ENCODE measurements around the gene ZC3H14. TPM values are rescaled to one million over a fixed set of nuclear protein-coding genes. Genes with fewer than 3 reads are reported as not detected.

ZC3H14 gene
- total and polyA plus RNA-seq, 7 donors = 28.5 to 45.0 (median 37.1) TPM

DNA sequence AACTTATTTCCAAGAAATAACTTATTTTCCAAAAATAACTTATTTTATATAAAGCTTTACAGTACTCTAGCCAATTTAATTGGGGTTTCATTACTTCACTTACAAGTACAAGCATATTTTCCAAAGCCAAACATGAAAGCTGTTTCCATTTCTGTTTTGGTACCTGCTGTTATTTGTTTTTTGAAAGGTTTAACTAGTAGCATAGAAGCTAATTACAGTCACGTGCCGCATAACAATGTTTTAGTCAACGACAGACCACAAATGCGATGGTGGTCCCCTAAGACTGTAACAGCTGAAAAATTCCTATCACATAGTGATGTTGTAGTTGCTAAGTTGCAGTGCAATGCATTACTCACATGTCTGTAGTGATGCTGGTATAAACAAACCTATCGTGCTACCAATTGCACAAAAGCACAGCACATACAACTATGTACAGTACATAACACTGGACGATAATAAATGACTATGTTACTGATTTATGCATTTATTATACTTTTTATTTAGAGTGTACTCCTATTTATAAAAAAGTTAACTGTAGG lies 29.7 kb upstream of the ZC3H14 start:
- H3K4me1 ChIP-seq = peaks cover 15% of the 10 kb centered on the region
- H3K27me3 ChIP-seq (ENCODE audit: insufficient read depth in 3 of 3, low read length in 2 of 3) = no peaks in the 10 kb centered on the region
- H3K4me3 ChIP-seq = no peak overlapping the region
- H3K36me3 ChIP-seq (ENCODE audit: insufficient read depth in 1 of 2, low read depth in 1 of 2) = peaks cover 0 to 16% of the 10 kb centered on the region in 2 donors
- WGBS, 3 donors = 91 to 96% (median 93%) methylated on average over 6 of the region's 6 CpGs
- TF ChIP-seq, protein P1, sequence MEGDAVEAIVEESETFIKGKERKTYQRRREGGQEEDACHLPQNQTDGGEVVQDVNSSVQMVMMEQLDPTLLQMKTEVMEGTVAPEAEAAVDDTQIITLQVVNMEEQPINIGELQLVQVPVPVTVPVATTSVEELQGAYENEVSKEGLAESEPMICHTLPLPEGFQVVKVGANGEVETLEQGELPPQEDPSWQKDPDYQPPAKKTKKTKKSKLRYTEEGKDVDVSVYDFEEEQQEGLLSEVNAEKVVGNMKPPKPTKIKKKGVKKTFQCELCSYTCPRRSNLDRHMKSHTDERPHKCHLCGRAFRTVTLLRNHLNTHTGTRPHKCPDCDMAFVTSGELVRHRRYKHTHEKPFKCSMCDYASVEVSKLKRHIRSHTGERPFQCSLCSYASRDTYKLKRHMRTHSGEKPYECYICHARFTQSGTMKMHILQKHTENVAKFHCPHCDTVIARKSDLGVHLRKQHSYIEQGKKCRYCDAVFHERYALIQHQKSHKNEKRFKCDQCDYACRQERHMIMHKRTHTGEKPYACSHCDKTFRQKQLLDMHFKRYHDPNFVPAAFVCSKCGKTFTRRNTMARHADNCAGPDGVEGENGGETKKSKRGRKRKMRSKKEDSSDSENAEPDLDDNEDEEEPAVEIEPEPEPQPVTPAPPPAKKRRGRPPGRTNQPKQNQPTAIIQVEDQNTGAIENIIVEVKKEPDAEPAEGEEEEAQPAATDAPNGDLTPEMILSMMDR (IDR thresholded peaks at IDR 0.05) = no peak
- no peaks in the 10 kb centered on the region for H3K9me3 ChIP-seq
- DNase-seq (no peak), ATAC-seq (no peak)
- no peak overlapping the region for H3K27ac ChIP-seq
- intact Hi-C loops (cut with DNase I) = no loop called here

DNA sequence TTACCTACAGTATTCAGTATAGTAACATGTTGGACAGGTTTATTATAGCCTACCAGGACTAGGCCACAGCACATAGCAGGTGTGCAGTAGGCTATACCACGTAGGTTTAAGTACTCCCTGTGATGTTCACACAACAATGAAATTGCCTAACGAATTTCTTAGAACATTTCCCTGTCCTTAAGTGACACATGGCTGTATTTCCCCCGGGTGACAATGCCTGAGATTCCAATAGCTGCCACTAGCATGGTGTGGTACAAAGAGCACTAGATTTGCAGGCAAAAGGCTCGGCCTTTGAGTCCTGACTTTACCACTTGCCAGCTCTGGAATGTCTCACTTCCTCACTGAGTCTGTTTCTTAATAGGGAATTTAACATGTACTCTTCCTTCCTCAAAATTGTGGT lies 27.7 kb upstream of the ZC3H14 start:
- H3K9me3 ChIP-seq = no peaks in the 10 kb centered on the region
- H3K4me3 ChIP-seq = no peak overlapping the region
- WGBS, 3 donors = 28 to 52% (median 45%) methylated on average over 4 of the region's 4 CpGs
- H3K27me3 ChIP-seq (ENCODE audit: insufficient read depth in 3 of 3, low read length in 2 of 3) = no peaks in the 10 kb centered on the region
- ATAC-seq (peak in 3 of 4 donors; percentile 61 to 66 (median 65)), DNase-seq (no peak)
- intact Hi-C loops (cut with DNase I) = no loop called here
- no peak overlapping the region for H3K27ac ChIP-seq
- H3K4me1 ChIP-seq = peaks cover 23% of the 10 kb centered on the region
- H3K36me3 ChIP-seq (ENCODE audit: insufficient read depth in 1 of 2, low read depth in 1 of 2) = peaks cover 0 to 16% of the 10 kb centered on the region in 2 donors
- TF ChIP-seq, protein P1 (IDR thresholded peaks at IDR 0.05) = no peak

DNA sequence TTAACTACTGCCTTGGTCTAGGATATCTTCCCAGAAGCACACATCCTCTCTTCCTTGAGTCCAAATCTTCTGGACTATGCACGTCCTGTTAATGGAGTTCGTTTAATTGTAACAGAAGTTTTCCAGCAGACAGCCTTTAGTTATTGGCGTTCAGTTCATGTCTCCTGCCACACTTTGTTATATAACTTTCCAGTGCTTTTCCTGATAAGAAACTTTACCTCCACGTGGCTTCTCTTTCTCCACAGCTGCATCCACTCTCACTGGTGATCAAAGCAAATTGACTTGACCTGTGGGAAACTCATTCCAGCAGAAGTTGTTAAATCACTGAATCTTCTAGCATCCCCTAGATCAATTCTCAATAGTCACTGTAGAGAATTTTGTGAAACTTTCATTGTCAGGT lies 27.0 kb upstream of the ZC3H14 start:
- DNase-seq (no peak), ATAC-seq (no peak)
- intact Hi-C loops (cut with DNase I) = no loop called here
- H3K27ac ChIP-seq = peak overlapping the region; percentile 9
- H3K4me1 ChIP-seq = peaks cover 27% of the 10 kb centered on the region
- 40 to 53% (median 50%) methylated on average over 4 of the region's 4 CpGs for WGBS, 3 donors
- H3K27me3 ChIP-seq (ENCODE audit: insufficient read depth in 3 of 3, low read length in 2 of 3) = no peaks in the 10 kb centered on the region
- H3K9me3 ChIP-seq = no peaks in the 10 kb centered on the region
- TF ChIP-seq, protein P1 (IDR thresholded peaks at IDR 0.05) = no peak
- no peak overlapping the region for H3K4me3 ChIP-seq
- peaks cover 0 to 16% of the 10 kb centered on the region in 2 donors for H3K36me3 ChIP-seq (ENCODE audit: insufficient read depth in 1 of 2, low read depth in 1 of 2)

DNA sequence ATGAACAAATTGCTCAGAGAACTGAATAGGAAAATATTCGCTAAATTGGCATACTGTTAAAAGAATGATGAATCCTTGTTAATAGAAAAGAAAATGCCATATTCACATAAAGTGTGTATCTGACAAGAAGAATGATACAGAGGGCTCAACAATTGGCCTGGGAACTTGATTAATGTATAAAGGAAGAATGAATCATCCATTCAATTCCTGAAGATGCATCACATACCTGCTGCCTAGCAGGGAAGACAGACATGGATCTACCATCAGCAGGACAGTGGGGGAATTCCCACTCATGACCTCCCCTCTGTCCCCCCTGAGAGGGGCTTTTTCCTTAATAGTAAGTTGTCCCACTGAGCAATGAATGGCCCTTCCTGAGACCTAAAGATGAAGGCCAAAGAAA lies 21.5 kb upstream of the ZC3H14 start:
- intact Hi-C loops (cut with DNase I) = no loop called here
- TF ChIP-seq, protein P1 (IDR thresholded peaks at IDR 0.05) = no peak
- H3K36me3 ChIP-seq (ENCODE audit: insufficient read depth in 1 of 2, low read depth in 1 of 2) = peaks cover 0 to 18% of the 10 kb centered on the region in 2 donors
- no peak overlapping the region for H3K27ac ChIP-seq
- no peak for DNase-seq
- WGBS, 3 donors = 93 to 100% (median 95%) methylated on average over 1 of the region's 1 CpG
- no peaks in the 10 kb centered on the region for H3K27me3 ChIP-seq (ENCODE audit: insufficient read depth in 3 of 3, low read length in 2 of 3)
- H3K9me3 ChIP-seq = no peaks in the 10 kb centered on the region
- H3K4me1 ChIP-seq = peaks cover 40% of the 10 kb centered on the region
- ATAC-seq = no peak
- no peak overlapping the region for H3K4me3 ChIP-seq

All from psoas muscle (tissue), 8 donors.